ENCODE data around the gene COBLL1.

The COBLL1 gene

GRCh38 chr2:164852086-164852485, 10.5 kb upstream of the COBLL1 start:
- DNase-seq (ENCODE audit: low read depth) = no peak
- TF ChIP-seq CTCF (conservative IDR thresholded peaks at IDR 0.05; ENCODE audit: low read depth, low read length) = no peak
- no peak overlapping the region for H3K4me3 ChIP-seq (ENCODE audit: low read length)

GRCh38 chr2:164850235-164850634, 8.6 kb upstream of the COBLL1 start:
- no peak for TF ChIP-seq CTCF (conservative IDR thresholded peaks at IDR 0.05; ENCODE audit: low read depth, low read length)
- no peak overlapping the region for H3K4me3 ChIP-seq (ENCODE audit: low read length)
- DNase-seq (ENCODE audit: low read depth) = no peak

GRCh38 chr2:164849506-164849905, 7.9 kb upstream of the COBLL1 start:
- no peak overlapping the region for H3K4me3 ChIP-seq (ENCODE audit: low read length)
- TF ChIP-seq CTCF (conservative IDR thresholded peaks at IDR 0.05; ENCODE audit: low read depth, low read length) = no peak
- DNase-seq (ENCODE audit: low read depth) = no peak

- no peak for DNase-seq (ENCODE audit: low read depth)
- TF ChIP-seq CTCF (conservative IDR thresholded peaks at IDR 0.05; ENCODE audit: low read depth, low read length) = no peak
- H3K4me3 ChIP-seq (ENCODE audit: low read length) = no peak overlapping the region
These were observed 6.5 kb upstream of the COBLL1 start for GRCh38 chr2:164847981-164848741.

- H3K4me3 ChIP-seq (ENCODE audit: low read length) = no peak overlapping the region
- TF ChIP-seq CTCF (conservative IDR thresholded peaks at IDR 0.05; ENCODE audit: low read depth, low read length) = no peak
- DNase-seq (ENCODE audit: low read depth) = no peak
These were observed 5.7 kb upstream of the COBLL1 start for GRCh38 chr2:164847291-164847690.

- no peak overlapping the region for H3K4me3 ChIP-seq (ENCODE audit: low read length)
- no peak for DNase-seq (ENCODE audit: low read depth)
- no peak for TF ChIP-seq CTCF (conservative IDR thresholded peaks at IDR 0.05; ENCODE audit: low read depth, low read length)
These were observed 4.7 kb upstream of the COBLL1 start for GRCh38 chr2:164846276-164846675.

GRCh38 chr2:164843346-164843911, 1.8 kb upstream of the COBLL1 start:
- H3K4me3 ChIP-seq (ENCODE audit: low read length) = no peak overlapping the region
- no peak for TF ChIP-seq CTCF (conservative IDR thresholded peaks at IDR 0.05; ENCODE audit: low read depth, low read length)
- peak; percentile 38 for DNase-seq (ENCODE audit: low read depth)
